Sigmoid colon (tissue), 7 donors: ENCODE results near the gene GLIS1. TPM values are rescaled to one million over a fixed set of nuclear protein-coding genes. Genes with fewer than 3 reads are reported as not detected.

Experiments
- DNase-seq: peaks from one replicate; pipeline ENCODE4 v3.0.0-alpha.2; 2019
- H3K27ac ChIP-seq, 4 donors: fragments of 200-600 bp; sonication (generic); one replicate each; pipeline ENCODE4 v1.5.1; 2016 to 2019; ENCODE audit warnings: mild to moderate bottlenecking in 1 of 4
- H3K27me3 ChIP-seq, 3 donors: fragments of 200-600 bp; sonication (generic); one replicate each; pipeline ENCODE4 v1.5.1; 2019; ENCODE audit warnings: mild to moderate bottlenecking in 1 of 3
- H3K36me3 ChIP-seq, 4 donors: fragments of 200-600 bp; sonication (generic); one replicate each; pipeline ENCODE4 v1.5.1; 2016 to 2019
- H3K4me1 ChIP-seq, 4 donors: fragments of 200-600 bp; sonication (generic); one replicate each; pipeline ENCODE4 v1.5.1; 2017 to 2019
- H3K4me3 ChIP-seq, 4 donors: fragments of 200-600 bp; sonication (generic); one replicate each; pipeline ENCODE4 v1.5.1; 2017 to 2019; ENCODE audit warnings: mild to moderate bottlenecking in 2 of 4, moderate library complexity in 1 of 4
- H3K9me3 ChIP-seq, 4 donors: fragments of 200-600 bp in 3 of 4; sonication (generic) in 3 of 4; one replicate each; pipeline versions ENCODE4 v1.5.1 to v1.6.1; 2013 to 2019
- CTCF ChIP-seq, 4 experiments: fragments of 450-650 bp in 3 of 4; fragments of 200-600 bp in 1 of 4; IDR thresholded peaks; one replicate each; pipeline ENCODE4 v1.5.1; 2016 to 2019; ENCODE audit warnings: antibody characterized with exemption in 4 of 4, mild to moderate bottlenecking in 3 of 4, moderate library complexity in 2 of 4
- EP300 ChIP-seq, 4 donors: sonication (generic); formaldehyde crosslinking; IDR thresholded peaks; one replicate each; pipeline ENCODE4 v1.6.1; 2017; ENCODE audit warnings: antibody characterized with exemption in 4 of 4
- POLR2A ChIP-seq, 2 donors: fragments of 450-650 bp; IDR thresholded peaks; one replicate each; pipeline ENCODE4 v1.6.1; 2016; ENCODE audit warnings: antibody characterized with exemption in 2 of 2, mild to moderate bottlenecking in 2 of 2, moderate library complexity in 2 of 2
- POLR2AphosphoS5 ChIP-seq, 4 donors: sonication (generic); formaldehyde crosslinking; IDR thresholded peaks; one replicate each; pipeline ENCODE4 v1.6.1; 2017; ENCODE audit warnings: antibody characterized with exemption in 4 of 4
- WGBS, 2 donors: extraction: QIAGEN DNeasy Blood & Tissue Kit; methylation state at CpG; one replicate each; pipeline ENCODE4 v1.1.7; 2013; 5-methylcytosine and 5-hydroxymethylcytosine counted together
- intact Hi-C: fragments of 100-400 bp; cut with DNase I; formaldehyde crosslinking; loops from one replicate; pipeline ENCODE4 v1.15.1; 2023
- polyA plus RNA-seq, 3 donors: library from polyadenylated mRNA; stranded (reverse); fragments of 200-250 nt; gene quantifications; one replicate each; pipeline ENCODE4 v1.2.3, GENCODE V29; 2013
- total RNA-seq, 4 donors: library from RNA; depleted of rRNA; stranded (reverse); fragments of >200 nt; gene quantifications; one replicate each; pipeline ENCODE4 v1.1.0, GENCODE V29; 2016
- donor health status: healthy with polysubstance abuse.
- donor health status: Bipolar disorder and iron deficiency.
- donor health status: healthy.

Gene GLIS1
- total and polyA plus RNA-seq, 7 donors = 0.16 to 0.83 (median 0.32) TPM; not detected in 4

- Histone ChIP-seq H3K27me3 (peaks cover 9 to 69% (median 43%) of the 10 kb centered on the region in 3 donors), H3K27ac (no peak overlapping the region)
- intact Hi-C loops = no loop called here
Observed at GRCh38 chr1:53738205-53739108, 507 bp downstream of the GLIS1 start.

GRCh38 chr1:53737648-53738204, 1.2 kb downstream of the GLIS1 start:
- H3K4me3 ChIP-seq = peak overlapping the region in 2 of 4 donors; percentile 58 to 63
- no peak overlapping the region for H3K27ac ChIP-seq
- no peak for DNase-seq
- H3K27me3 ChIP-seq = peaks cover 9 to 62% (median 37%) of the 10 kb centered on the region in 3 donors
- WGBS, 2 donors = 8 to 12% methylated on average over 58 of the region's 58 CpGs
- H3K4me1 ChIP-seq = peaks cover 0 to 26% (median 23%) of the 10 kb centered on the region in 4 donors
- H3K9me3 ChIP-seq = no peaks in the 10 kb centered on the region
- TF ChIP-seq CTCF (IDR thresholded peaks at IDR 0.05) (no peak), POLR2AphosphoS5 (IDR thresholded peaks at IDR 0.05) (no peak), POLR2A (IDR thresholded peaks at IDR 0.05) (no peak)
- H3K36me3 ChIP-seq = no peaks in the 10 kb centered on the region
- intact Hi-C loops = no loop called here

More at GRCh38 chr1:53738205-53739108, 507 bp downstream of the GLIS1 start:
- 2 to 4% methylated on average over 101 of the region's 101 CpGs for WGBS, 2 donors
- no peaks in the 10 kb centered on the region for H3K9me3 ChIP-seq
- no peak for DNase-seq
- H3K4me1 ChIP-seq = peaks cover 0 to 26% (median 23%) of the 10 kb centered on the region in 4 donors
- TF ChIP-seq POLR2AphosphoS5 (IDR thresholded peaks at IDR 0.05) (no peak), CTCF (IDR thresholded peaks at IDR 0.05) (no peak), EP300 (IDR thresholded peaks at IDR 0.05) (no peak), POLR2A (IDR thresholded peaks at IDR 0.05) (no peak)
- H3K36me3 ChIP-seq = no peaks in the 10 kb centered on the region
- peak overlapping the region; percentile 22 to 63 (median 52) for H3K4me3 ChIP-seq

DNA sequence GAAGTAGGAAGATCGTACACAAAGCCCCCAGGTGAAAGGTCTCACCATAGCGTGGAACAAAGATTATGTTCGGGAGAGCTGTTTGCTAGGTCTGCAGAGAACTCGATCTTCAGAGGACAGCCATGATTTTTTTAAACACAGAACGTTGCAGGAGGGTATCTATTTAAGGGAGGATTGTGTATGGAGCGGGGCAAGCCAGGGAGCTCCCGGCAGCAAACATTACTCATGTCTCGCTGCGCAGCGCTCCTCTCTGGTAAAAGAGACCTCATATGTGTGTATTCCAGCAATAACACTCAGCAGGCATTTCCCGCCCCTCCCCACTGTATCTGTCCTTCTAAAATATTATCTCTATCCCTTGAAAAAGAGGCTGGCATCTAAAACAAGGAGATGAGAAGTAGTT, 2.7 kb downstream of the GLIS1 start:
- intact Hi-C loops = no loop called here
- no peak for DNase-seq
- Histone ChIP-seq H3K4me3 (no peak overlapping the region), H3K9me3 (no peaks in the 10 kb centered on the region), H3K27ac (no peak overlapping the region), H3K36me3 (no peaks in the 10 kb centered on the region), H3K27me3 (peaks cover 9 to 49% (median 31%) of the 10 kb centered on the region in 3 donors), H3K4me1 (peaks cover 0 to 26% (median 23%) of the 10 kb centered on the region in 4 donors)
- WGBS, 2 donors = 68 to 82% methylated on average over 11 of the region's 11 CpGs
- TF ChIP-seq CTCF (IDR thresholded peaks at IDR 0.05) (no peak), POLR2AphosphoS5 (IDR thresholded peaks at IDR 0.05) (no peak), POLR2A (IDR thresholded peaks at IDR 0.05) (no peak), EP300 (IDR thresholded peaks at IDR 0.05) (no peak)

- intact Hi-C loops = no loop called here
- no peak overlapping the region for H3K4me3 ChIP-seq
- 89 to 91% methylated on average over 5 of the region's 5 CpGs for WGBS, 2 donors
- peaks cover 9 to 47% (median 26%) of the 10 kb centered on the region in 3 donors for H3K27me3 ChIP-seq
- no peaks in the 10 kb centered on the region for H3K36me3 ChIP-seq
- peaks cover 0 to 26% (median 23%) of the 10 kb centered on the region in 4 donors for H3K4me1 ChIP-seq
- DNase-seq = no peak
- no peak for TF ChIP-seq CTCF (IDR thresholded peaks at IDR 0.05)
- no peak for TF ChIP-seq POLR2A (IDR thresholded peaks at IDR 0.05)
- no peak for TF ChIP-seq EP300 (IDR thresholded peaks at IDR 0.05)
- no peak for TF ChIP-seq POLR2AphosphoS5 (IDR thresholded peaks at IDR 0.05)
- no peak overlapping the region for H3K27ac ChIP-seq
- H3K9me3 ChIP-seq = no peaks in the 10 kb centered on the region
Observed at GRCh38 chr1:53735681-53736080, 3.3 kb downstream of the GLIS1 start.
